ENCODE measurements around the gene PCDHGB1.

DNA sequence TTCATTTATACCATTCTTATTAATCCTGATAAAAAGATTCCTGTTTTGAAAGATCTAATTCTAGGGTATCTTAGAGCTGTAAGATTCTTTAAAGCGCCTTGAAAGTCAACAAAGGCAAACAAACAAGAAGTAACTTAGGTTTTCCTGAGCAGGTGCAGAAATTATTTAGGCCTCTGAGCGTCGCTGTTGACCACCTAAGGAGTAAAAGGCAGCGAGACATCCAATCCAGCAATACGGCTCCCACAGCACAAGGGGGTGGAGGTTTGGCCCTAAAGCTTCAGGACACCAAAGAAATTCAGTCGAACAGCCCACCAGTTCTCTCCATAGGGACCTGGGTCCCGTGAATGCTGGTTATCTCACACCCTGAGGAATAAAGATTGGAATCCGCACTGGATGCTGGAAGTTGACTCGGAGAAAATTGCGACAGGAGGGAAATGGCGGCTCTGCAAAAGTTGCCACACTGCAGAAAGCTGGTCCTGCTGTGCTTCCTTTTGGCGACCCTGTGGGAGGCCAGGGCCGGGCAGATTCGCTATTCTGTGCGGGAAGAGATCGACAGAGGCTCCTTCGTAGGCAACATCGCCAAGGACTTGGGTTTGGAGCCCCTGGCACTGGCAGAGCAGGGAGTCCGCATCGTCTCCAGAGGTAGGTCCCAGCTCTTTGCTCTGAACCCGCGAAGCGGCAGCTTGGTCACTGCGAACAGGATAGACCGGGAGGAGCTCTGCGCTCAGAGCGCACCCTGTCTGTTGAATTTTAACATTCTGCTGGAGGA, 11.2 kb upstream of the PCDHGB1 start, which contains the start of gene PCDHGA2:
- TF ChIP-seq CTCF (IDR thresholded peaks at IDR 0.05): peak in 4 of 6 experiments; percentile 26 to 42 (median 40)
- TF ChIP-seq POLR2A (IDR thresholded peaks at IDR 0.05): no peak

Data from thyroid gland (tissue), 4 donors.